ENCODE results near the gene UBE2D3. TPM values are rescaled to one million over a fixed set of nuclear protein-coding genes. Genes with fewer than 3 reads are reported as not detected.

UBE2D3 gene
- total and polyA plus RNA-seq, 2 of the 4 experiments (the other 2 are of a cell fraction): 233 to 387 TPM

DNA sequence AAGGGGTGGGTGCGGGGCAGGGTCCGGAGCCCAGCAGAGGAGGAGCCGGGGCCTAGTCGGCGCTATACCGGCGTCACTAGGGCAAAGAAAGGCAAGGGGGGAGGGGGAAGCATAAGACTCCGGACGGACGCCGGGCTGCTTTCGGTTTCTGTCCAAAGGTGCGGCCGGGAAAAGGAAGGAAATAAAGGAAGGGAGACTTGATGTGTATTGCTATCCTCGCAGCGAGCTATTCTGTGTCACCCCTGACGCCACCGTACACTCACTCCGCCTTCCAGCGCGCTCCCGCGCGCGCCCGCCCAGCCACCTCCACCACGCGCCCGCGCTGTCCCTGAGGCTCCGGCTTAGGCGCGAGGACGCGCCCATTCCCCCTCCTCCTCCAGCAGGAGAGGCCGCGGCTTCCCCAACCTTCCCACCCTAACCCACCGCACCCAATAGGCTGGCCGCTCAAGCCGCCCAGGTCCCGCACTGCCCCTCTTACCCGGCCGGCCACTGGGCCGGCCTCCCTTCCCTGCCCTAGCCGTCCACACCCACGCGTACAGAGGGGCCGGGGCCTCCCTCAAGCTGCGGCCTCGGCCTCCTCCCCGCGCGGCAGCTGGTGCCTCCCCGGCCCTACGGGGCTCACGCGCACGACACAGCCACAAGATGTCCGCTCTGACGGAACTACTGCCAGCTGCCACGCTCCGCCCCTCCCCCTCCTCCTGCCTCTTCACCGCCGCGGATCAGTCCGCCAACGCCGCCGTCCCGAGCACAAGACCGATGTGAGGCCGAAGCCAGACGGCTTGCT, at the start of gene UBE2D3 (continued):
- TF ChIP-seq, protein P1, sequence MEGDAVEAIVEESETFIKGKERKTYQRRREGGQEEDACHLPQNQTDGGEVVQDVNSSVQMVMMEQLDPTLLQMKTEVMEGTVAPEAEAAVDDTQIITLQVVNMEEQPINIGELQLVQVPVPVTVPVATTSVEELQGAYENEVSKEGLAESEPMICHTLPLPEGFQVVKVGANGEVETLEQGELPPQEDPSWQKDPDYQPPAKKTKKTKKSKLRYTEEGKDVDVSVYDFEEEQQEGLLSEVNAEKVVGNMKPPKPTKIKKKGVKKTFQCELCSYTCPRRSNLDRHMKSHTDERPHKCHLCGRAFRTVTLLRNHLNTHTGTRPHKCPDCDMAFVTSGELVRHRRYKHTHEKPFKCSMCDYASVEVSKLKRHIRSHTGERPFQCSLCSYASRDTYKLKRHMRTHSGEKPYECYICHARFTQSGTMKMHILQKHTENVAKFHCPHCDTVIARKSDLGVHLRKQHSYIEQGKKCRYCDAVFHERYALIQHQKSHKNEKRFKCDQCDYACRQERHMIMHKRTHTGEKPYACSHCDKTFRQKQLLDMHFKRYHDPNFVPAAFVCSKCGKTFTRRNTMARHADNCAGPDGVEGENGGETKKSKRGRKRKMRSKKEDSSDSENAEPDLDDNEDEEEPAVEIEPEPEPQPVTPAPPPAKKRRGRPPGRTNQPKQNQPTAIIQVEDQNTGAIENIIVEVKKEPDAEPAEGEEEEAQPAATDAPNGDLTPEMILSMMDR (conservative IDR thresholded peaks at IDR 0.05; ENCODE audit: low read depth, low read length): peak; percentile 14; the same call in 1 of the 2 replicates
- no peak for TF ChIP-seq FOS (IDR thresholded peaks at IDR 0.05; ENCODE audit: low read depth, low read length)

DNA sequence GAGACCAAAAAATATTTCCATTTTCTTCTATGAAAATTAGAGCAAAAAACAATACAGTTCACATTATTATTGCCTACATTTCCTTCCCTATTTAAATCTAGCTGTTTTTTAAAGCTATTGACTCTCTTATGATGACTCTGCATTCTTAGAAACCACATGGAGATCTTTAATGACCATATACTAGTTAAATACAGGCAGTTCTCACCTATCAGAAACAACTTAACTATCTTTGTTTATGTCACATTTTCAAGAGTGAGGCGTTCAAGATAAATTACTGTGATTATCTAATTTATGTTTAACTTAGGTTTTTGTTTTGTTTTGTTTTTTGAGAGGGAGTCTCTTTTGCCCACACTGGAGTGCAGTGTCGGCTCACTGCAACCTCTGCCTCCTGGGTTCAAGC, 44.4 kb upstream of the UBE2D3 start:
- Histone ChIP-seq H2AK5ac (ENCODE audit: low read depth, low read length) (no peak overlapping the region), H3K9me3 (ENCODE audit: control insufficient read depth, insufficient read depth, low read length) (no peaks in the 10 kb centered on the region), H2AK9ac (replicated peaks; ENCODE audit: low read depth, low read length, poor library complexity) (no peak overlapping the region), H3K4me3 (ENCODE audit: insufficient read depth, low read depth, low read length) (no peak overlapping the region), H3K79me1 (ENCODE audit: low read depth in 1 of 2, low read length in 2 of 2) (peaks cover 19 to 48% of the 10 kb centered on the region in 2 experiments), H3K36me3 (ENCODE audit: control insufficient read depth, insufficient read depth, low read length) (peaks cover 2% of the 10 kb centered on the region; the same call in 1 of the 2 replicates), H2BK5ac (ENCODE audit: low read depth, low read length, poor library complexity, severe bottlenecking) (no peak overlapping the region), H3K27ac (ENCODE audit: insufficient read depth, low read length) (no peak overlapping the region), H2AFZ (replicated peaks; ENCODE audit: low read length, poor library complexity) (no peak overlapping the region), H2BK20ac (ENCODE audit: low read depth, low read length) (no peak overlapping the region), H4K5ac (ENCODE audit: low read depth, low read length) (no peak overlapping the region), H2BK15ac (ENCODE audit: low read depth, low read length) (no peak overlapping the region), H3K18ac (ENCODE audit: low read depth, low read length) (no peak overlapping the region), H3K4me2 (ENCODE audit: low read depth, low read length) (no peak overlapping the region), H3K14ac (replicated peaks; ENCODE audit: low read depth, low read length) (no peak overlapping the region), H2BK120ac (ENCODE audit: low read depth, low read length) (no peak overlapping the region), H4K20me1 (ENCODE audit: insufficient read depth, low read length) (no peaks in the 10 kb centered on the region), H3K23ac (ENCODE audit: low read depth, low read length) (no peak overlapping the region), H4K91ac (ENCODE audit: insufficient read depth, low read depth, low read length) (no peak overlapping the region), H3K56ac (ENCODE audit: extremely low read depth, insufficient read depth, low read length) (no peak overlapping the region), H3K27me3 (ENCODE audit: control insufficient read depth, insufficient read depth, low read length) (no peaks in the 10 kb centered on the region), H4K8ac (ENCODE audit: low read depth in 2 of 2, low read length in 2 of 2) (no peak overlapping the region), H3K9me1 (ENCODE audit: insufficient read depth, low read length) (0 out of 2 replicates have a peak, but pooled peaks cover 2% of the 10 kb centered on the region), H3K4me1 (ENCODE audit: control insufficient read depth, insufficient read depth, low read length) (no peaks in the 10 kb centered on the region), H3K4ac (ENCODE audit: low read depth, low read length) (no peak overlapping the region), H3K9ac (ENCODE audit: low read depth, low read length) (no peak overlapping the region)
- TF ChIP-seq, protein P2, sequence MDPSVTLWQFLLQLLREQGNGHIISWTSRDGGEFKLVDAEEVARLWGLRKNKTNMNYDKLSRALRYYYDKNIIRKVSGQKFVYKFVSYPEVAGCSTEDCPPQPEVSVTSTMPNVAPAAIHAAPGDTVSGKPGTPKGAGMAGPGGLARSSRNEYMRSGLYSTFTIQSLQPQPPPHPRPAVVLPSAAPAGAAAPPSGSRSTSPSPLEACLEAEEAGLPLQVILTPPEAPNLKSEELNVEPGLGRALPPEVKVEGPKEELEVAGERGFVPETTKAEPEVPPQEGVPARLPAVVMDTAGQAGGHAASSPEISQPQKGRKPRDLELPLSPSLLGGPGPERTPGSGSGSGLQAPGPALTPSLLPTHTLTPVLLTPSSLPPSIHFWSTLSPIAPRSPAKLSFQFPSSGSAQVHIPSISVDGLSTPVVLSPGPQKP (IDR thresholded peaks at IDR 0.05; ENCODE audit: borderline replicate concordance, low read depth, low read length): no peak
- TF ChIP-seq MAFK (IDR thresholded peaks at IDR 0.05; ENCODE audit: low read depth, low read length) (peak; percentile 70), SMC3 (IDR thresholded peaks at IDR 0.05; ENCODE audit: low read depth, low read length) (no peak)
- DNase-seq (no peak), ATAC-seq (ENCODE audit: low read depth) (no peak)
- POLR2A ChIA-PET (ENCODE audit: unreplicated experiment): no interaction called here
- WGBS, 2 experiments (ENCODE audit: extremely low coverage in 2 of 2, insufficient read length in 1 of 2): no CpG with 5 or more reads among the region's 2 CpGs
- in situ Hi-C loops (cut with MboI; ENCODE audit: low sequenced_read_pairs) (no loop called here), intact Hi-C loops (cut with micrococcal nuclease) (no loop called here), dilution Hi-C loops (cut with HindIII; ENCODE audit: low sequenced_read_pairs, unreplicated experiment) (no loop called here)
- no TSS peak for BruUV-seq (replicated peaks)
- CTCF ChIA-PET: no interaction called here

All from IMR-90 (cell line).